WTC11 (cell line): ENCODE results near the gene MYLK. TPM values are rescaled to one million over a fixed set of nuclear protein-coding genes. Genes with fewer than 3 reads are reported as not detected.

Source experiments
- ATAC-seq: fragments of 200-7000 bp; cut with Tn5 transposase; 2 replicates; pipeline ENCODE4 v1.10.0; 2021; ENCODE audit warnings: mild to moderate bottlenecking, moderate library complexity
- CTCF ChIA-PET: fragments of 300-600 bp; sonication (Branson Sonifier 250); formaldehyde crosslinking; loops from one replicate; lab custom pipeline; 2021; ENCODE audit warnings: antibody characterized with exemption; lab: Charles Lee
- POLR2A ChIA-PET: fragments of 350-600 bp; sonication (Branson Sonifier 250); formaldehyde crosslinking; loops from one replicate; lab custom pipeline; 2021; ENCODE audit warnings: antibody characterized with exemption; lab: Charles Lee
- DNase-seq: peaks from one replicate; pipeline ENCODE4 v3.0.0; 2021; ENCODE audit warnings: low spot score
- H3K27ac Mint-ChIP-seq: 2 replicates; pipeline ENCODE4 v1.8.0; 2021; ENCODE audit warnings: mixed read lengths
- H3K27me3 Mint-ChIP-seq: 2 replicates; pipeline ENCODE4 v1.8.0; 2021; ENCODE audit warnings: low read depth, mild to moderate bottlenecking, moderate library complexity, mixed read lengths
- H3K36me3 Mint-ChIP-seq: 2 replicates; pipeline ENCODE4 v1.8.0; 2021; ENCODE audit warnings: mixed read lengths
- H3K4me1 Mint-ChIP-seq: 2 replicates; pipeline ENCODE4 v1.8.0; 2022; ENCODE audit warnings: mixed read lengths
- H3K4me3 Mint-ChIP-seq: 2 replicates; pipeline ENCODE4 v1.8.0; 2021; ENCODE audit warnings: mild to moderate bottlenecking, moderate library complexity, mixed read lengths
- H3K9me3 Mint-ChIP-seq: 2 replicates; pipeline ENCODE4 v1.8.0; 2021; ENCODE audit warnings: mixed read lengths
- ETV6 ChIP-seq: sonication (generic); formaldehyde crosslinking; IDR thresholded peaks from 2 replicates; pipeline ENCODE4 v1.8.1; 2022; ENCODE audit warnings: mild to moderate bottlenecking, missing genetic modification reagents
- IRF2 ChIP-seq: sonication (generic); formaldehyde crosslinking; IDR thresholded peaks from 2 replicates; pipeline ENCODE4 v1.8.0; 2022; ENCODE audit warnings: low read depth, missing genetic modification reagents, borderline replicate concordance
- JUN ChIP-seq: sonication (generic); formaldehyde crosslinking; IDR thresholded peaks from 2 replicates; pipeline ENCODE4 v1.8.0; 2023; ENCODE audit warnings: mild to moderate bottlenecking, missing genetic modification reagents
- PRRX2 ChIP-seq: fragments of 250-450 bp; sonication (Bioruptor Pico); IDR thresholded peaks from 2 replicates; pipeline ENCODE4 v1.8.0; 2021; ENCODE audit warnings: mild to moderate bottlenecking
- RELA ChIP-seq: sonication (generic); formaldehyde crosslinking; IDR thresholded peaks from 2 replicates; pipeline ENCODE4 v1.8.1; 2022; ENCODE audit warnings: missing genetic modification reagents, mild to moderate bottlenecking, borderline replicate concordance
- RORB ChIP-seq: fragments of 250-450 bp; sonication (Bioruptor Pico); IDR thresholded peaks from 2 replicates; pipeline ENCODE4 v1.9.0; 2021; ENCODE audit warnings: mild to moderate bottlenecking
- SOX15 ChIP-seq: fragments of 250-450 bp; sonication (Bioruptor Pico); IDR thresholded peaks from 2 replicates; pipeline ENCODE4 v1.9.0; 2021; ENCODE audit warnings: mild to moderate bottlenecking
- TEAD4 ChIP-seq: sonication (generic); formaldehyde crosslinking; IDR thresholded peaks from 2 replicates; pipeline ENCODE4 v1.8.0; 2022; ENCODE audit warnings: mild to moderate bottlenecking, missing genetic modification reagents
- ZNF232 ChIP-seq: sonication (generic); formaldehyde crosslinking; IDR thresholded peaks from 2 replicates; pipeline ENCODE4 v1.8.0; 2022; ENCODE audit warnings: mild to moderate bottlenecking, missing genetic modification reagents
- ZNF416 ChIP-seq: fragments of 250-450 bp; sonication (Bioruptor Pico); IDR thresholded peaks from 2 replicates; pipeline ENCODE4 v1.9.0; 2021; ENCODE audit warnings: mild to moderate bottlenecking, inconsistent platforms
- ZNF671 ChIP-seq: fragments of 250-450 bp; sonication (Bioruptor Pico); IDR thresholded peaks from 2 replicates; pipeline ENCODE4 v1.8.0; 2021; ENCODE audit warnings: mild to moderate bottlenecking
- total RNA-seq: library from RNA; stranded (reverse); gene quantifications from 3 replicates; pipeline ENCODE4 v1.2.3, GENCODE V29; 2021
- TF ChIP-seq, protein P1 (sequence below): sonication (generic); formaldehyde crosslinking; IDR thresholded peaks from 2 replicates; pipeline ENCODE4 v1.8.1; 2023; ENCODE audit warnings: mild to moderate bottlenecking, missing genetic modification reagents, borderline replicate concordance
- TF ChIP-seq, protein P2 (sequence below): fragments of 250-450 bp; sonication (Bioruptor Pico); IDR thresholded peaks from 2 replicates; pipeline ENCODE4 v1.9.0; 2021; ENCODE audit warnings: moderate library complexity, mild to moderate bottlenecking, inconsistent platforms, borderline replicate concordance
- TF ChIP-seq, protein P3 (sequence below): sonication (generic); formaldehyde crosslinking; IDR thresholded peaks from 2 replicates; pipeline ENCODE4 v1.8.0; 2022; ENCODE audit warnings: mild to moderate bottlenecking, missing genetic modification reagents
- TF ChIP-seq, protein P4 (sequence below): sonication (generic); formaldehyde crosslinking; conservative IDR thresholded peaks from 2 replicates; pipeline ENCODE4 v1.8.1; 2023; ENCODE audit warnings: mild to moderate bottlenecking, low read depth, missing genetic modification reagents, moderate library complexity
- TF ChIP-seq, protein P5 (sequence below): sonication (generic); formaldehyde crosslinking; IDR thresholded peaks from 2 replicates; pipeline ENCODE4 v1.8.1; 2023; ENCODE audit warnings: mild to moderate bottlenecking, missing genetic modification reagents, moderate library complexity
- TF ChIP-seq, protein P6 (sequence below): sonication (generic); formaldehyde crosslinking; IDR thresholded peaks from 2 replicates; pipeline ENCODE4 v1.8.0; 2022; ENCODE audit warnings: missing genetic modification reagents

MYLK gene
- total RNA-seq, 1 experiment from 2014 or later, result 10.4 TPM

DNA sequence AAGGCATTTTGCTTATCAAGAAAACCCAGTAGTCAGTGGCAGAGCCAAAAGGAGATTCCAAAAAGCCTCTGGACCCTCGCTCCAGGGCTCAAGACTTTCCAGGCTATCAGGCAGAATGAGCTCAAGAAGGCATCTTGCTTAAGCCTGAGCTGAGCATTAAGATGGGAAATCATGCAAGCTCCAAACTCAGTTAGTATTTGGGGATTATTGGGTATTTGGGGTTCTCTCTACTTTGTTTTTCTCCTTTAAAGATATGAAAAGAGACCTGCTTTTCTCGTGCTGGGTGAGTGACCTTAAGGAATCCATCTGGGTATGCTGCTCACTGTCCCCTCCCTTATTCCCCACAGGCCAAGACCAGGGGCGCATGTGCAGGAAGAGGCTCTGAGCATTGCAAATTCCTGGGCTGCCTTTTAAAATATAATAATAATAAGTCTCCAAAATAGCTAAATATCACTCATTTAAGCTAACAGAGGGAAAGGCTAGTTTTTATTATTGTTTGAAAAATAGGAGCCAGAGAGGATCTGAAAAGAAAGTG is 223.9 kb downstream of the MYLK start:
- POLR2A ChIA-PET, result no interaction called here

DNA sequence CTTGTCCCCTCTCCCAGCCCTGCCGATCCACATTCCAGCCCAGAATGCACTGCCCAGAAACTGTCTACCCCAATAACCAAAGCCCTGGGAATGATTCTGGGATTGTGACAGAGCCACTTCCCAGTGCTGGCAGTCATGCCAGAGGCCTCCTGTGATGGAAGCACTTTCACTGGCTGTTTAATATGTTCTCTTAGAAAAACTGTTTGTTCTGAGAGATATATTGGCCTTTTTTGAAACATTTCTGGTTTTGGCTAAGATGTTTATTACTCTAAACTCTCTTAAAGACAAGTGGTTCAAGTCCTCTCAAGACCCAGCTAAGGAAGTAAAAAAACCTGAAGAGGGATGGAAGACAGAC is 225.3 kb downstream of the MYLK start:
- Mint-ChIP-seq H3K27me3 (no peaks in the 10 kb centered on the region; the same call in none of the 2 replicates), H3K36me3 (peaks cover 14% of the 10 kb centered on the region), H3K27ac (no peak overlapping the region), H3K9me3 (peaks cover 14% of the 10 kb centered on the region), H3K4me1 (no peaks in the 10 kb centered on the region), H3K4me3 (no peak overlapping the region)
- ChIA-PET CTCF (interaction anchor here (0.6 to 1.3 kb wide), 3 partner anchors 16 to 213 kb away, joined by 3 to 6 read pairs (median 3); no protein-coding TSS in a partner anchor), POLR2A (no interaction called here)
- TF ChIP-seq, protein P1, sequence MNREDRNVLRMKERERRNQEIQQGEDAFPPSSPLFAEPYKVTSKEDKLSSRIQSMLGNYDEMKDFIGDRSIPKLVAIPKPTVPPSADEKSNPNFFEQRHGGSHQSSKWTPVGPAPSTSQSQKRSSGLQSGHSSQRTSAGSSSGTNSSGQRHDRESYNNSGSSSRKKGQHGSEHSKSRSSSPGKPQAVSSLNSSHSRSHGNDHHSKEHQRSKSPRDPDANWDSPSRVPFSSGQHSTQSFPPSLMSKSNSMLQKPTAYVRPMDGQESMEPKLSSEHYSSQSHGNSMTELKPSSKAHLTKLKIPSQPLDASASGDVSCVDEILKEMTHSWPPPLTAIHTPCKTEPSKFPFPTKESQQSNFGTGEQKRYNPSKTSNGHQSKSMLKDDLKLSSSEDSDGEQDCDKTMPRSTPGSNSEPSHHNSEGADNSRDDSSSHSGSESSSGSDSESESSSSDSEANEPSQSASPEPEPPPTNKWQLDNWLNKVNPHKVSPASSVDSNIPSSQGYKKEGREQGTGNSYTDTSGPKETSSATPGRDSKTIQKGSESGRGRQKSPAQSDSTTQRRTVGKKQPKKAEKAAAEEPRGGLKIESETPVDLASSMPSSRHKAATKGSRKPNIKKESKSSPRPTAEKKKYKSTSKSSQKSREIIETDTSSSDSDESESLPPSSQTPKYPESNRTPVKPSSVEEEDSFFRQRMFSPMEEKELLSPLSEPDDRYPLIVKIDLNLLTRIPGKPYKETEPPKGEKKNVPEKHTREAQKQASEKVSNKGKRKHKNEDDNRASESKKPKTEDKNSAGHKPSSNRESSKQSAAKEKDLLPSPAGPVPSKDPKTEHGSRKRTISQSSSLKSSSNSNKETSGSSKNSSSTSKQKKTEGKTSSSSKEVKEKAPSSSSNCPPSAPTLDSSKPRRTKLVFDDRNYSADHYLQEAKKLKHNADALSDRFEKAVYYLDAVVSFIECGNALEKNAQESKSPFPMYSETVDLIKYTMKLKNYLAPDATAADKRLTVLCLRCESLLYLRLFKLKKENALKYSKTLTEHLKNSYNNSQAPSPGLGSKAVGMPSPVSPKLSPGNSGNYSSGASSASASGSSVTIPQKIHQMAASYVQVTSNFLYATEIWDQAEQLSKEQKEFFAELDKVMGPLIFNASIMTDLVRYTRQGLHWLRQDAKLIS (CRISPR knock-in tag), result no peak
- TF ChIP-seq RORB (no peak), ETV6 (no peak), JUN (CRISPR knock-in tag) (no peak)
- TF ChIP-seq, protein P2, sequence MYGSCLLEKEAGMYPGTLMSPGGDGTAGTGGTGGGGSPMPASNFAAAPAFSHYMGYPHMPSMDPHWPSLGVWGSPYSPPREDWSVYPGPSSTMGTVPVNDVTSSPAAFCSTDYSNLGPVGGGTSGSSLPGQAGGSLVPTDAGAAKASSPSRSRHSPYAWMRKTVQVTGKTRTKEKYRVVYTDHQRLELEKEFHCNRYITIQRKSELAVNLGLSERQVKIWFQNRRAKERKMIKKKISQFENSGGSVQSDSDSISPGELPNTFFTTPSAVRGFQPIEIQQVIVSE (CRISPR knock-in tag), result no peak
- TF ChIP-seq, protein P3, sequence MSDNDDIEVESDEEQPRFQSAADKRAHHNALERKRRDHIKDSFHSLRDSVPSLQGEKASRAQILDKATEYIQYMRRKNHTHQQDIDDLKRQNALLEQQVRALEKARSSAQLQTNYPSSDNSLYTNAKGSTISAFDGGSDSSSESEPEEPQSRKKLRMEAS (CRISPR knock-in tag), result no peak
- TF ChIP-seq, protein P4, sequence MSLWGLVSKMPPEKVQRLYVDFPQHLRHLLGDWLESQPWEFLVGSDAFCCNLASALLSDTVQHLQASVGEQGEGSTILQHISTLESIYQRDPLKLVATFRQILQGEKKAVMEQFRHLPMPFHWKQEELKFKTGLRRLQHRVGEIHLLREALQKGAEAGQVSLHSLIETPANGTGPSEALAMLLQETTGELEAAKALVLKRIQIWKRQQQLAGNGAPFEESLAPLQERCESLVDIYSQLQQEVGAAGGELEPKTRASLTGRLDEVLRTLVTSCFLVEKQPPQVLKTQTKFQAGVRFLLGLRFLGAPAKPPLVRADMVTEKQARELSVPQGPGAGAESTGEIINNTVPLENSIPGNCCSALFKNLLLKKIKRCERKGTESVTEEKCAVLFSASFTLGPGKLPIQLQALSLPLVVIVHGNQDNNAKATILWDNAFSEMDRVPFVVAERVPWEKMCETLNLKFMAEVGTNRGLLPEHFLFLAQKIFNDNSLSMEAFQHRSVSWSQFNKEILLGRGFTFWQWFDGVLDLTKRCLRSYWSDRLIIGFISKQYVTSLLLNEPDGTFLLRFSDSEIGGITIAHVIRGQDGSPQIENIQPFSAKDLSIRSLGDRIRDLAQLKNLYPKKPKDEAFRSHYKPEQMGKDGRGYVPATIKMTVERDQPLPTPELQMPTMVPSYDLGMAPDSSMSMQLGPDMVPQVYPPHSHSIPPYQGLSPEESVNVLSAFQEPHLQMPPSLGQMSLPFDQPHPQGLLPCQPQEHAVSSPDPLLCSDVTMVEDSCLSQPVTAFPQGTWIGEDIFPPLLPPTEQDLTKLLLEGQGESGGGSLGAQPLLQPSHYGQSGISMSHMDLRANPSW (CRISPR knock-in tag), result no peak
- DNase-seq (no peak), ATAC-seq (no peak)

More for the DNA sequence above, 223.9 kb downstream of the MYLK start:
- peaks cover 14% of the 10 kb centered on the region for H3K9me3 Mint-ChIP-seq
- H3K36me3 Mint-ChIP-seq, result peaks cover 14% of the 10 kb centered on the region
- no peak for ATAC-seq
- CTCF ChIA-PET, result interaction anchor here (1.2 to 2.0 kb wide), 5 partner anchors 18 to 101 kb away, joined by 3 to 11 read pairs (median 4); no protein-coding TSS in a partner anchor
- no peaks in the 10 kb centered on the region for H3K4me1 Mint-ChIP-seq
- no peaks in the 10 kb centered on the region; the same call in none of the 2 replicates for H3K27me3 Mint-ChIP-seq
- DNase-seq, result no peak
- no peak for TF ChIP-seq ZNF671 (CRISPR knock-in tag)
- no peak for TF ChIP-seq RELA (CRISPR knock-in tag)
- TF ChIP-seq, protein P5, sequence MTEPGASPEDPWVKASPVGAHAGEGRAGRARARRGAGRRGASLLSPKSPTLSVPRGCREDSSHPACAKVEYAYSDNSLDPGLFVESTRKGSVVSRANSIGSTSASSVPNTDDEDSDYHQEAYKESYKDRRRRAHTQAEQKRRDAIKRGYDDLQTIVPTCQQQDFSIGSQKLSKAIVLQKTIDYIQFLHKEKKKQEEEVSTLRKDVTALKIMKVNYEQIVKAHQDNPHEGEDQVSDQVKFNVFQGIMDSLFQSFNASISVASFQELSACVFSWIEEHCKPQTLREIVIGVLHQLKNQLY (CRISPR knock-in tag), result no peak
- TF ChIP-seq, protein P6, sequence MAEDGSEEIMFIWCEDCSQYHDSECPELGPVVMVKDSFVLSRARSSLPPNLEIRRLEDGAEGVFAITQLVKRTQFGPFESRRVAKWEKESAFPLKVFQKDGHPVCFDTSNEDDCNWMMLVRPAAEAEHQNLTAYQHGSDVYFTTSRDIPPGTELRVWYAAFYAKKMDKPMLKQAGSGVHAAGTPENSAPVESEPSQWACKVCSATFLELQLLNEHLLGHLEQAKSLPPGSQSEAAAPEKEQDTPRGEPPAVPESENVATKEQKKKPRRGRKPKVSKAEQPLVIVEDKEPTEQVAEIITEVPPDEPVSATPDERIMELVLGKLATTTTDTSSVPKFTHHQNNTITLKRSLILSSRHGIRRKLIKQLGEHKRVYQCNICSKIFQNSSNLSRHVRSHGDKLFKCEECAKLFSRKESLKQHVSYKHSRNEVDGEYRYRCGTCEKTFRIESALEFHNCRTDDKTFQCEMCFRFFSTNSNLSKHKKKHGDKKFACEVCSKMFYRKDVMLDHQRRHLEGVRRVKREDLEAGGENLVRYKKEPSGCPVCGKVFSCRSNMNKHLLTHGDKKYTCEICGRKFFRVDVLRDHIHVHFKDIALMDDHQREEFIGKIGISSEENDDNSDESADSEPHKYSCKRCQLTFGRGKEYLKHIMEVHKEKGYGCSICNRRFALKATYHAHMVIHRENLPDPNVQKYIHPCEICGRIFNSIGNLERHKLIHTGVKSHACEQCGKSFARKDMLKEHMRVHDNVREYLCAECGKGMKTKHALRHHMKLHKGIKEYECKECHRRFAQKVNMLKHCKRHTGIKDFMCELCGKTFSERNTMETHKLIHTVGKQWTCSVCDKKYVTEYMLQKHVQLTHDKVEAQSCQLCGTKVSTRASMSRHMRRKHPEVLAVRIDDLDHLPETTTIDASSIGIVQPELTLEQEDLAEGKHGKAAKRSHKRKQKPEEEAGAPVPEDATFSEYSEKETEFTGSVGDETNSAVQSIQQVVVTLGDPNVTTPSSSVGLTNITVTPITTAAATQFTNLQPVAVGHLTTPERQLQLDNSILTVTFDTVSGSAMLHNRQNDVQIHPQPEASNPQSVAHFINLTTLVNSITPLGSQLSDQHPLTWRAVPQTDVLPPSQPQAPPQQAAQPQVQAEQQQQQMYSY (CRISPR knock-in tag), result no peak
- no peak for TF ChIP-seq TEAD4 (CRISPR knock-in tag)
- TF ChIP-seq ZNF232 (CRISPR knock-in tag), result no peak
- no peak for TF ChIP-seq ZNF416 (CRISPR knock-in tag)
- TF ChIP-seq IRF2 (CRISPR knock-in tag), result no peak
- no peak for TF ChIP-seq SOX15
- TF ChIP-seq PRRX2 (CRISPR knock-in tag), result no peak
- H3K4me3 Mint-ChIP-seq, result no peak overlapping the region
- H3K27ac Mint-ChIP-seq, result no peak overlapping the region
